Progenitor cell of endocrine pancreas (in vitro differentiated cells): ENCODE results near the gene RREB1. TPM values are rescaled to one million over a fixed set of nuclear protein-coding genes. Genes with fewer than 3 reads are reported as not detected.

Source experiments
- DNase-seq: peaks from one replicate; pipeline ENCODE4 v3.0.0; 2021; ENCODE audit warnings: low spot score; ENCODE audit not compliant: unreplicated experiment
- H3K27ac Mint-ChIP-seq: 2 replicates; pipeline ENCODE4 v1.8.0; 2021; ENCODE audit warnings: mild to moderate bottlenecking, moderate library complexity, mixed read lengths
- H3K27me3 Mint-ChIP-seq: 2 replicates; pipeline ENCODE4 v1.8.0; 2021; ENCODE audit warnings: mixed read lengths
- H3K36me3 Mint-ChIP-seq: 2 replicates; pipeline ENCODE4 v1.8.0; 2022; ENCODE audit warnings: mixed read lengths; ENCODE audit not compliant: insufficient read depth
- H3K4me1 Mint-ChIP-seq: 2 replicates; pipeline ENCODE4 v1.8.0; 2021; ENCODE audit warnings: low read depth, mixed read lengths
- H3K4me3 Mint-ChIP-seq: 2 replicates; pipeline ENCODE4 v1.8.0; 2021; ENCODE audit warnings: low read depth, mild to moderate bottlenecking, moderate library complexity, mixed read lengths
- H3K9me3 Mint-ChIP-seq: 2 replicates; pipeline ENCODE4 v1.8.0; 2021; ENCODE audit warnings: low read depth, mixed read lengths
- CTCF ChIP-seq: fragments of 200-600 bp; sonication (generic); IDR thresholded peaks from one replicate; pipeline ENCODE4 v1.5.0; 2021; ENCODE audit warnings: antibody characterized with exemption, mild to moderate bottlenecking; ENCODE audit not compliant: unreplicated experiment
- total RNA-seq: library from RNA; stranded (reverse); gene quantifications from 2 replicates; pipeline ENCODE4 v1.2.1, GENCODE V29; 2021

The RREB1 gene
- total RNA-seq, 1 donor from 2014 or later, result 71.7 TPM

GRCh38 chr6:7242835-7243178 is 135.0 kb downstream of the RREB1 start:
- Mint-ChIP-seq H3K36me3 (peaks cover 8% of the 10 kb centered on the region), H3K4me3 (peak overlapping the region; percentile 9), H3K27me3 (no peaks in the 10 kb centered on the region), H3K27ac (peak overlapping the region; percentile 46), H3K9me3 (no peaks in the 10 kb centered on the region), H3K4me1 (peaks cover 40% of the 10 kb centered on the region)
- TF ChIP-seq CTCF, result no peak
- no peak for DNase-seq

GRCh38 chr6:7243179-7243981 is 135.6 kb downstream of the RREB1 start:
- DNase-seq, result peak; percentile 45
- H3K36me3 Mint-ChIP-seq, result peaks cover 10% of the 10 kb centered on the region
- TF ChIP-seq CTCF, result peak; percentile 95
- peak overlapping the region; percentile 9 for H3K4me3 Mint-ChIP-seq
- no peaks in the 10 kb centered on the region for H3K27me3 Mint-ChIP-seq
- H3K9me3 Mint-ChIP-seq, result no peaks in the 10 kb centered on the region
- peaks cover 40% of the 10 kb centered on the region for H3K4me1 Mint-ChIP-seq
- peak overlapping the region; percentile 46 for H3K27ac Mint-ChIP-seq

- no peak for DNase-seq
- TF ChIP-seq CTCF, result no peak
- H3K9me3 Mint-ChIP-seq, result no peaks in the 10 kb centered on the region
- no peak overlapping the region for H3K27ac Mint-ChIP-seq
- H3K4me3 Mint-ChIP-seq, result no peak overlapping the region
- H3K4me1 Mint-ChIP-seq, result peaks cover 28% of the 10 kb centered on the region
- H3K36me3 Mint-ChIP-seq, result peaks cover 7% of the 10 kb centered on the region
- no peaks in the 10 kb centered on the region for H3K27me3 Mint-ChIP-seq
Measured at GRCh38 chr6:7245668-7246393, 138.1 kb downstream of the RREB1 start.

GRCh38 chr6:7246401-7247178 is 138.8 kb downstream of the RREB1 start:
- Mint-ChIP-seq H3K9me3 (no peaks in the 10 kb centered on the region), H3K4me1 (peaks cover 28% of the 10 kb centered on the region), H3K36me3 (peaks cover 7% of the 10 kb centered on the region), H3K27ac (no peak overlapping the region), H3K27me3 (no peaks in the 10 kb centered on the region), H3K4me3 (no peak overlapping the region)
- TF ChIP-seq CTCF, result no peak
- DNase-seq, result no peak

GRCh38 chr6:7247179-7247456 is 139.4 kb downstream of the RREB1 start:
- Mint-ChIP-seq H3K27ac (no peak overlapping the region), H3K36me3 (peaks cover 7% of the 10 kb centered on the region), H3K27me3 (no peaks in the 10 kb centered on the region), H3K4me1 (peaks cover 22% of the 10 kb centered on the region), H3K9me3 (no peaks in the 10 kb centered on the region), H3K4me3 (no peak overlapping the region)
- no peak for DNase-seq
- no peak for TF ChIP-seq CTCF
